ENCODE measurements around the gene PLCXD3. TPM values are rescaled to one million over a fixed set of nuclear protein-coding genes. Genes with fewer than 3 reads are reported as not detected.

The PLCXD3 gene
- total RNA-seq, 1 experiment from 2014 or later, result 5.0 TPM

GRCh38 chr5:41363343-41363986, 146.9 kb downstream of the PLCXD3 start:
- Histone ChIP-seq H3K79me2 (ENCODE audit: low read length) (no peaks in the 10 kb centered on the region), H3K36me3 (ENCODE audit: low read depth, low read length) (no peaks in the 10 kb centered on the region; the same call in 1 of the 2 replicates), H3K9me2 (replicated peaks; ENCODE audit: low read length) (no peaks in the 10 kb centered on the region), H3K4me3 (ENCODE audit: low read length) (no peak overlapping the region), H2AFZ (ENCODE audit: low read length) (no peak overlapping the region), H3K27ac (ENCODE audit: low read length) (no peak overlapping the region), H3K9ac (ENCODE audit: low read length) (no peak overlapping the region), H3K4me2 (ENCODE audit: low read length) (no peak overlapping the region), H3K9me3 (ENCODE audit: low read length) (no peaks in the 10 kb centered on the region), H3K4me1 (ENCODE audit: insufficient read depth, low read length) (no peaks in the 10 kb centered on the region), H3K27me3 (ENCODE audit: low read length) (no peaks in the 10 kb centered on the region), H3F3A (ENCODE audit: low read length, unreplicated experiment) (no peaks in the 10 kb centered on the region), H4K20me1 (ENCODE audit: low read length) (no peaks in the 10 kb centered on the region)
- TF ChIP-seq EZH2 (IDR thresholded peaks at IDR 0.05; ENCODE audit: low read length, unreplicated experiment) (no peak), EZH2phosphoT487 (IDR thresholded peaks at IDR 0.05; ENCODE audit: borderline replicate concordance, low read length) (no peak)
- TF ChIP-seq, protein P1, sequence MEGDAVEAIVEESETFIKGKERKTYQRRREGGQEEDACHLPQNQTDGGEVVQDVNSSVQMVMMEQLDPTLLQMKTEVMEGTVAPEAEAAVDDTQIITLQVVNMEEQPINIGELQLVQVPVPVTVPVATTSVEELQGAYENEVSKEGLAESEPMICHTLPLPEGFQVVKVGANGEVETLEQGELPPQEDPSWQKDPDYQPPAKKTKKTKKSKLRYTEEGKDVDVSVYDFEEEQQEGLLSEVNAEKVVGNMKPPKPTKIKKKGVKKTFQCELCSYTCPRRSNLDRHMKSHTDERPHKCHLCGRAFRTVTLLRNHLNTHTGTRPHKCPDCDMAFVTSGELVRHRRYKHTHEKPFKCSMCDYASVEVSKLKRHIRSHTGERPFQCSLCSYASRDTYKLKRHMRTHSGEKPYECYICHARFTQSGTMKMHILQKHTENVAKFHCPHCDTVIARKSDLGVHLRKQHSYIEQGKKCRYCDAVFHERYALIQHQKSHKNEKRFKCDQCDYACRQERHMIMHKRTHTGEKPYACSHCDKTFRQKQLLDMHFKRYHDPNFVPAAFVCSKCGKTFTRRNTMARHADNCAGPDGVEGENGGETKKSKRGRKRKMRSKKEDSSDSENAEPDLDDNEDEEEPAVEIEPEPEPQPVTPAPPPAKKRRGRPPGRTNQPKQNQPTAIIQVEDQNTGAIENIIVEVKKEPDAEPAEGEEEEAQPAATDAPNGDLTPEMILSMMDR (conservative IDR thresholded peaks at IDR 0.05; ENCODE audit: low read depth, low read length), result no peak
- DNase-seq (no peak), ATAC-seq (no peak)
- intact Hi-C loops (cut with micrococcal nuclease), result no loop called here
- POLR2A ChIA-PET (ENCODE audit: unreplicated experiment), result no interaction called here
- CTCF ChIA-PET, result no interaction called here
- BruUV-seq (replicated peaks), result no TSS peak

- POLR2A ChIA-PET (ENCODE audit: unreplicated experiment), result no interaction called here
Measured at GRCh38 chr5:41356786-41357185, 153.6 kb downstream of the PLCXD3 start.

GRCh38 chr5:41349846-41350245, 160.6 kb downstream of the PLCXD3 start:
- Histone ChIP-seq H3K79me2 (ENCODE audit: low read length) (no peaks in the 10 kb centered on the region), H2AFZ (ENCODE audit: low read length) (no peak overlapping the region), H3K4me1 (ENCODE audit: insufficient read depth, low read length) (no peaks in the 10 kb centered on the region), H4K20me1 (ENCODE audit: low read length) (no peaks in the 10 kb centered on the region), H3K27ac (ENCODE audit: low read length) (no peak overlapping the region), H3K4me3 (ENCODE audit: low read length) (no peak overlapping the region), H3K27me3 (ENCODE audit: low read length) (no peaks in the 10 kb centered on the region), H3K36me3 (ENCODE audit: low read depth, low read length) (no peaks in the 10 kb centered on the region), H3K9me2 (replicated peaks; ENCODE audit: low read length) (no peaks in the 10 kb centered on the region), H3F3A (ENCODE audit: low read length, unreplicated experiment) (no peaks in the 10 kb centered on the region), H3K4me2 (ENCODE audit: low read length) (no peak overlapping the region), H3K9ac (ENCODE audit: low read length) (no peak overlapping the region), H3K9me3 (ENCODE audit: low read length) (no peaks in the 10 kb centered on the region)
- ChIA-PET CTCF (no interaction called here), POLR2A (ENCODE audit: unreplicated experiment) (no interaction called here)
- TF ChIP-seq EZH2 (IDR thresholded peaks at IDR 0.05; ENCODE audit: low read length, unreplicated experiment), result no peak
- TF ChIP-seq EZH2phosphoT487 (IDR thresholded peaks at IDR 0.05; ENCODE audit: borderline replicate concordance, low read length), result no peak
- TF ChIP-seq, protein P1 (conservative IDR thresholded peaks at IDR 0.05; ENCODE audit: low read depth, low read length), result no peak
- no TSS peak for BruUV-seq (replicated peaks)
- ATAC-seq, result no peak
- DNase-seq, result no peak
- intact Hi-C loops (cut with micrococcal nuclease), result loop anchor here (5.0 kb wide), 1 partner anchor 292 kb away; no protein-coding TSS in a partner anchor

More at GRCh38 chr5:41356786-41357185, 153.6 kb downstream of the PLCXD3 start:
- Histone ChIP-seq H3K4me3 (ENCODE audit: low read length) (no peak overlapping the region), H4K20me1 (ENCODE audit: low read length) (no peaks in the 10 kb centered on the region), H3K4me1 (ENCODE audit: insufficient read depth, low read length) (no peaks in the 10 kb centered on the region), H3K79me2 (ENCODE audit: low read length) (no peaks in the 10 kb centered on the region), H3K9me2 (replicated peaks; ENCODE audit: low read length) (no peaks in the 10 kb centered on the region), H3K4me2 (ENCODE audit: low read length) (no peak overlapping the region), H3K9me3 (ENCODE audit: low read length) (no peaks in the 10 kb centered on the region), H2AFZ (ENCODE audit: low read length) (no peak overlapping the region), H3K9ac (ENCODE audit: low read length) (no peak overlapping the region), H3K27ac (ENCODE audit: low read length) (no peak overlapping the region), H3K27me3 (ENCODE audit: low read length) (no peaks in the 10 kb centered on the region), H3F3A (ENCODE audit: low read length, unreplicated experiment) (no peaks in the 10 kb centered on the region), H3K36me3 (ENCODE audit: low read depth, low read length) (no peaks in the 10 kb centered on the region; the same call in 1 of the 2 replicates)
- CTCF ChIA-PET, result no interaction called here
- ATAC-seq (no peak), DNase-seq (no peak)
- no TSS peak for BruUV-seq (replicated peaks)
- intact Hi-C loops (cut with micrococcal nuclease), result no loop called here
- TF ChIP-seq EZH2 (IDR thresholded peaks at IDR 0.05; ENCODE audit: low read length, unreplicated experiment), result no peak
- TF ChIP-seq EZH2phosphoT487 (IDR thresholded peaks at IDR 0.05; ENCODE audit: borderline replicate concordance, low read length), result no peak
- TF ChIP-seq, protein P1 (conservative IDR thresholded peaks at IDR 0.05; ENCODE audit: low read depth, low read length), result no peak
